NCI-H510A treated with DMSO at 0.1 percent for 48 hours (cell line): ENCODE results near the gene YKT6.

Experiments
- DNase-seq: peaks from one replicate; lab custom pipeline; 2025; lab: John Stamatoyannopoulos, UW

Gene YKT6

GRCh38 chr7:44258865-44259546 is 58.2 kb downstream of the YKT6 start:
- no peak for DNase-seq

DNA sequence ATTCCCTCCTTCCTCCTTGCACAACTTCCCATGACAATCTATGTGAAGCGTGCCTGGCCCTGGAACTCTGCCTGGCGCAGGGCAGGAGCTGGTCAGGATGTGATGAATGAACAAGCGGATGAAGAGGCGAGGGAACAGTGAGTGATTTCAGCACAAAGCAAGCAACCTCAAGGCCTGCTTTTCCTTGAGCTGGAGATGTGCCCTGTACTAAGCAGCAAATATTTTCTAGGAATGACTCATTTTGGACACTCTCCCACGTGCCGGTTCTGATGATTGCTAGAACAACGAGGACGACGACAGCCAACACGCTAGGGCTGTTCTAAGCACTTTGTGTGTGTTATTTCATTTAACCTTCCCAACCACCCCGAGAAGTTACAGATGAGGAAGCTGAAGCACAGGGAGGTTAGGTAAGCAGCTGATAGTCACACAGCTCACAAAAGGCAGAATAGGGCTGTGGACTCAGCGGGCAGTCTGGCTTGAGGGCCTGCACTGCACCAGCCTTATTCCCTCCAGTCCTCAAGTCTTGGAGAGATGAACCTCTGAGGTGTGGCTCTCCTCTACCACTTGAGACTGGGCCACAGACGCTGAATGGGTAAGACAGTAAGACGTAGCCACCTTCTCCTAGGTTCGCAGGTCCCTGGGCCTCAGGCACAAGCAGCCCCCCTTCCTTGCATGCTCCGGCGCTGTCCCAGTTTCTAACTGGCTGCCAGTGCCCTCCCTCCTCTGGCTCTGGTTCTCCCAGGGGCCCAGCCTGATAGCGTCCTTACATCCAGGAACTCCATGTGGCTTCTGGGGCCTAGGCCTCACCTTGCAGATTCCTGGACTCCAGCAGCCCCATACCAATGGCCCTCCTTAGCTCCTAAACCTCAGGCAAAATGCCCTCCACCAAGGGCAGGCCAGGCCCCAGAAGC is 59.0 kb downstream of the YKT6 start:
- no peak for DNase-seq

DNA sequence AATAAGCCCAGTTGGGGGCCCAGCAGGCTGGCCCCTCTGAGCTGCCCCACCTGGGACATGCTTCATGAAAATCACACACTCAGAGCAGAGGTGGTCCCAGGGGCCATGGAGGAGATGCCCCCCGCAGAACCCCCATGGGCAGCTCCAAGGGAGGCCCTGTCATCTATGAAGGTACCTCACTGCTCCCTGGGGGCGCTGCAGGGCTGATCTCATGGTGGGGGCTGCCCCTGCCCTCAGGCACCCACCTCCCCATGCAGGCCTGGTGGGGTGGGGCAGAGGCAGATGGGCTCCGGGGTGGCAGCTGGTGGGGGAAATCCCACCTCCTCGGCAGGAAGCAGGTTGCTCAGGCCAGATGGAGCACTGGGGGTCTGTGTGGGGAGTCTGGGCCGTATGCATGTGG is 60.5 kb downstream of the YKT6 start:
- DNase-seq: no peak

GRCh38 chr7:44262031-44262430 is 61.3 kb downstream of the YKT6 start:
- DNase-seq: no peak

DNA sequence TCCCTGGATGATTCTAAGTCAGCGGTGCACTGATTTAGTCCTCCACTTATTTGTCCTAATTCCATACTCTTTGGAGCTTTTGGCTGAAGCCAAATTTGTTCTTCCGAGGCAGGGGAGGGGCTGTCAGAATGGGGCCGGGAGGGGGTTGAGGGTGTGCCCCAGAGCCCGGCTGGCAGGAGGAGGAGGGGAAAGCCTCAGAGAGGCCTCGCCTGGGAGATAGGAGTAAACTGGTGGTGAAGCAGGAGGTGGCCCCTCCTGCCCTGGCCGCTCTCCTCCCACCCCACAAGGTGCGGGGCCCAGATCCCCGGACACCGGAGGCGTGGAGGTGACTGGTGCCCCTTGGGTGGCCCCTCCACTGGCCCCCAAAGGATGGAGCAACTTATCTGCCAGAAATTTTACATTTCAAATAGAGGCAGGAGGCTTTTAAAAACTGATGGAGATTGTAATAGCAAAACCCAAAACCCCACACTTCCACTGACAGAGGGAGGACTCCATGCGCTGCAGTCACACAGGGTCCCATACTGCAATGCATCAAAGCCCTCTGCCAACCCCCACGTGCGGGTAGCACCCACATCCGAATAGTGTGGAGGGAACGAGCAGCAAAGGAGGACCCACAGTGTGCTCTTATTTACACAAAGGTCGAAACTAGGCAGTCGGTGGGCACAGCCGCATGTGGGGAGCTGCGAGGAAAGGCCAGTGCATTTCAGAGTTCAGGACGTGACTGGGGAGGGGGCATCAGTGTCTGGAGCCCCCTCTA is 62.7 kb downstream of the YKT6 start:
- DNase-seq: no peak
